Mesothelial cell of epicardium (in vitro differentiated cells): ENCODE results near the gene TATDN3. TPM values are rescaled to one million over a fixed set of nuclear protein-coding genes. Genes with fewer than 3 reads are reported as not detected.

Source experiments
- DNase-seq, 2 experiments: peaks; one replicate each; pipeline ENCODE4 v3.0.0; 2021; ENCODE audit warnings: low spot score in 2 of 2; ENCODE audit not compliant: unreplicated experiment in 2 of 2
- H3K27ac Mint-ChIP-seq: 2 replicates; pipeline ENCODE4 v1.8.0; 2021; ENCODE audit warnings: mixed read lengths
- H3K27me3 Mint-ChIP-seq: 2 replicates; pipeline ENCODE4 v1.8.0; 2021; ENCODE audit warnings: low read depth, mixed read lengths
- H3K36me3 Mint-ChIP-seq: 2 replicates; pipeline ENCODE4 v1.8.0; 2021; ENCODE audit warnings: mixed read lengths
- H3K4me1 Mint-ChIP-seq: 2 replicates; pipeline ENCODE4 v1.8.0; 2021; ENCODE audit warnings: mixed read lengths
- H3K4me3 Mint-ChIP-seq: 2 replicates; pipeline ENCODE4 v1.8.0; 2021; ENCODE audit warnings: mild to moderate bottlenecking, moderate library complexity, mixed read lengths
- H3K9me3 Mint-ChIP-seq: 2 replicates; pipeline ENCODE4 v1.8.0; 2021; ENCODE audit warnings: mixed read lengths
- total RNA-seq: library from RNA; stranded (reverse); gene quantifications from 3 replicates; pipeline ENCODE4 v1.2.1, GENCODE V29; 2021
- TF ChIP-seq, protein P1 (sequence below): fragments of 200-600 bp; sonication (generic); IDR thresholded peaks from one replicate; pipeline ENCODE4 v1.5.0; 2021; ENCODE audit warnings: antibody characterized with exemption; ENCODE audit not compliant: unreplicated experiment

Gene TATDN3
- total RNA-seq, 1 donor from 2014 or later: 11.3 TPM

DNA sequence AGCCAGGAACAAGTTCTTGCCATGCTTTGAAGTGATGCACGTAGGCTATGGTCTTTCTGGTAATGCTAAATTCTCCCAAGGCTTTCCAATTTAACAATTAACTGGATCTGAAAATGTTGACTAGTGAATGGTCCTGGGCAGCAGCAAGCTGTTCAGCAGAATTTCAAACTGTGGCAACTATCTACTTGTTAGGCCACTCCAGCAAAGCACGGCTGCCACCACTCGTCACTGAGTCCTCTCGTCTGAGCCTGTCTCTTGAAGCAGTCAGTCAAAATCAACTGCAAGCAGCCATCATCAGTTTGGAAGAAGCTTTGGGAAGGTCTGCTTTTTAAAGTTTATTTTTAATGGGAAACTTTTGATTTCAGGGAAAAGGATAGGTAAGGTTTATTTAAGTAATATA is 72.5 kb downstream of the TATDN3 start:
- H3K4me3 Mint-ChIP-seq: no peak overlapping the region
- TF ChIP-seq, protein P1, sequence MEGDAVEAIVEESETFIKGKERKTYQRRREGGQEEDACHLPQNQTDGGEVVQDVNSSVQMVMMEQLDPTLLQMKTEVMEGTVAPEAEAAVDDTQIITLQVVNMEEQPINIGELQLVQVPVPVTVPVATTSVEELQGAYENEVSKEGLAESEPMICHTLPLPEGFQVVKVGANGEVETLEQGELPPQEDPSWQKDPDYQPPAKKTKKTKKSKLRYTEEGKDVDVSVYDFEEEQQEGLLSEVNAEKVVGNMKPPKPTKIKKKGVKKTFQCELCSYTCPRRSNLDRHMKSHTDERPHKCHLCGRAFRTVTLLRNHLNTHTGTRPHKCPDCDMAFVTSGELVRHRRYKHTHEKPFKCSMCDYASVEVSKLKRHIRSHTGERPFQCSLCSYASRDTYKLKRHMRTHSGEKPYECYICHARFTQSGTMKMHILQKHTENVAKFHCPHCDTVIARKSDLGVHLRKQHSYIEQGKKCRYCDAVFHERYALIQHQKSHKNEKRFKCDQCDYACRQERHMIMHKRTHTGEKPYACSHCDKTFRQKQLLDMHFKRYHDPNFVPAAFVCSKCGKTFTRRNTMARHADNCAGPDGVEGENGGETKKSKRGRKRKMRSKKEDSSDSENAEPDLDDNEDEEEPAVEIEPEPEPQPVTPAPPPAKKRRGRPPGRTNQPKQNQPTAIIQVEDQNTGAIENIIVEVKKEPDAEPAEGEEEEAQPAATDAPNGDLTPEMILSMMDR: no peak
- no peaks in the 10 kb centered on the region for H3K9me3 Mint-ChIP-seq
- peaks cover 16% of the 10 kb centered on the region for H3K36me3 Mint-ChIP-seq
- H3K27ac Mint-ChIP-seq: no peak overlapping the region
- DNase-seq: no peak
- no peaks in the 10 kb centered on the region for H3K27me3 Mint-ChIP-seq
- H3K4me1 Mint-ChIP-seq: peaks cover 2% of the 10 kb centered on the region

Other genes with a start within 250 kb of the TATDN3 start
- gene ATF3, start 183.1 kb upstream of the TATDN3 start, total RNA-seq: 134 to 147 TPM (median 146 TPM) in 3 replicates
- 0.84 to 1.0 TPM (median 1.0 TPM) in 3 replicates for gene BATF3, start 92.1 kb upstream of the TATDN3 start, total RNA-seq
- 26.1 to 29.0 TPM (median 26.6 TPM) in 3 replicates for gene NSL1, start 117 bp upstream of the TATDN3 start, total RNA-seq
- gene SPATA45, start 55.8 kb downstream of the TATDN3 start, total RNA-seq: 0.65 to 0.78 TPM in 2 of 3 replicates, not detected in the other
- 19.8 to 23.1 TPM (median 21.2 TPM) in 3 replicates for gene FLVCR1, start 66.4 kb downstream of the TATDN3 start, total RNA-seq
- 39.1 to 43.8 TPM (median 43.6 TPM) in 3 replicates for gene VASH2, start 158.6 kb downstream of the TATDN3 start, total RNA-seq
- gene ANGEL2, start 224.0 kb downstream of the TATDN3 start, total RNA-seq: 44.7 to 47.4 TPM (median 45.2 TPM) in 3 replicates